Ovary (tissue), 1 donor: ENCODE data around the gene MRPS31.

Source experiments
- EP300 ChIP-seq: sonication (generic); formaldehyde crosslinking; IDR thresholded peaks from one replicate; pipeline ENCODE4 v1.6.1; 2017; ENCODE audit warnings: antibody characterized with exemption
- POLR2A ChIP-seq: fragments of 450-650 bp; IDR thresholded peaks from one replicate; pipeline ENCODE4 v1.6.1; 2017; ENCODE audit warnings: antibody characterized with exemption, mild to moderate bottlenecking, moderate library complexity

DNA sequence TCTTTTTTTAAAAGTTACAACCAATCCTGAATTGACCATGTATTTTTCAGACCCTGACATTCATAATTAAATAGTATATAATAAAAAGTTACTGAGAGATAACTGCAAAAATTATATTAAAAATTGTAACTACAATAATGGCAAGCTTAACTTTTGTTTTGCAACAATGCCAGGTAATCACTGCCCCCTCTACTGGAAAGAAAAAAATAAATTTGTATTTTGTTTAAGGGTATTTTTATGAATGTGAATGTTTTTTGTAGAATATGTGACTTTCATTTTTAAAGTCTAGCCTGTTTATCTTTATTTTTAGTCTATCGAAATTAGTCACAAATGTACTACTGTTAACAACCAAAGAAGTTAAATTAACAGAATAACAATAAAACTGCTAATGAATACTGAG, 21.7 kb downstream of the MRPS31 start:
- no peak for TF ChIP-seq POLR2A
- no peak for TF ChIP-seq EP300
